ENCODE measurements around the gene LDHD. TPM values are rescaled to one million over a fixed set of nuclear protein-coding genes. Genes with fewer than 3 reads are reported as not detected.

The LDHD gene
- total RNA-seq, 1 donor from 2014 or later = 1.2 TPM

DNA sequence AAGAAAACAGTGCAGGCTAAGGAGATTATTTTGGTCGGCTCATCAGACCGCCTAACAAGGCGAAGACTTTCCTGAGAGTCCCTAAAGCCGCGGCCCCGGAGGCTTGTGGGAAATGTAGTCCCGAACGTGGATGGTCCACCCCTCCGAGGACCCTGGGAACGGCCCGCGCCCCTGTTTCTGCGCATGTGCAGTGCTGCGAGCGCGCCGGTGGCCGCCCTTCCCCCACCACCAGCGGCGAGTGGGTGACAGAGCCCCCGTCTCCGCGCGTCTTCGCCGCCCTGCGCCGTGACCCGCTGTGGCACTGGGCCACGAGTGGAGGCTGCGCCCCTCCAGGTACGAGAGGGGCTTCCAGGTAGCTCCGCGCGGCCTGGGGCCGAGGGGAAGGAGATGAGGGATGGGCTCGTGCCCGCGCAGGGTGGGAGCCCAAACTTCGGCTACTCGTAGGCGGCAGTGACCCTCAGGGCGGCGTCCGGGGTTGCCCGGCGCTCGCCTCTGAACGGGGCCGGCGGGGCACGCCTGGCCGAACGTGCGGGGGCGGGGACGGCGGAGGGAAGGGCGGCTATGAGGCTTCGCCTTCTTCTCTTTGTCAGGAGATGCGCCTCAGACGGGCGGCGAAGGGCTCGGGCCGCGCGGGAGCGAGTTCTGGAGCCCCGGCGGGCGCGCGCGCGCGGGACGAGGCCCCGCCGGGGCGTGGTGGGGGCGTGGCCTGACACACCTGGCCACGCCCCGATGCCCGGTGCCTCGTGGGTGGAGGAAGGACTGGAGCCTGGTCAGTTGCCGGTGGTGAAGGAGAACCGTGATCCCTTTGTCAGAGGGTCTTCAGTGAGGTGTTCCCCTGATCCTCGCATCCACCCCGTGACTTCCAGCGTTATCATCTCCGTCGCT lies 32.0 kb upstream of the LDHD start, which contains the start of gene ZFP1:
Gene ZFP1 (plus strand): TSS at position 214 of the 885 bp plus-strand sequence. CDS start 4,428 bp downstream, outside the sequence.
- no peak for TF ChIP-seq CTCF (IDR thresholded peaks at IDR 0.05)
- Mint-ChIP-seq H3K27ac (ENCODE audit: unreplicated experiment) (peak within 1 kb of the TSS; percentile 59), H3K36me3 (ENCODE audit: unreplicated experiment) (peaks cover 29% of the 10 kb centered on the region), H3K9me3 (ENCODE audit: unreplicated experiment) (peaks cover 23% of the 10 kb centered on the region), H3K4me3 (ENCODE audit: unreplicated experiment) (peak within 1 kb of the TSS; percentile 84), H3K4me1 (ENCODE audit: unreplicated experiment) (peaks cover 11% of the 10 kb centered on the region), H3K27me3 (ENCODE audit: unreplicated experiment) (no peaks in the 10 kb centered on the region)
- peak; percentile 98 for DNase-seq (ENCODE audit: extremely low spot score, unreplicated experiment)

DNA sequence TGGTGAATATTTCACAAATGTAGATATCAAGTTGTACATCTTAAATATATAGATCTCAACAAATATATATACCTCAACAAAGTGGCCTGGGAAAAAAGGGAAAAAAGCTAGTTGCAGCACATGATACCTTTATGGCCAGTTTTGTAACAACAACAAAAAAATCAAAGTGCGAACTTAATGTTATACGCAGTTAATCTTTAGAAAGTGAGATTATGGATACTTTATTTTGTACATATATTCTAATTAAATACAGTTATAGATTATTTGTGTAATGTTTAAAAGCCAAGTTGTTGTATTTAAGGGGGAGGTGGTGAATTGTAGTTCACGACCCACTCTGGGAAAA lies 31.4 kb upstream of the LDHD start:
- no peak for TF ChIP-seq CTCF (IDR thresholded peaks at IDR 0.05)
- Mint-ChIP-seq H3K27me3 (ENCODE audit: unreplicated experiment) (no peaks in the 10 kb centered on the region), H3K36me3 (ENCODE audit: unreplicated experiment) (peaks cover 26% of the 10 kb centered on the region), H3K4me1 (ENCODE audit: unreplicated experiment) (peaks cover 11% of the 10 kb centered on the region), H3K9me3 (ENCODE audit: unreplicated experiment) (peaks cover 21% of the 10 kb centered on the region), H3K27ac (ENCODE audit: unreplicated experiment) (no peak overlapping the region), H3K4me3 (ENCODE audit: unreplicated experiment) (peak overlapping the region; percentile 84)
- DNase-seq (ENCODE audit: extremely low spot score, unreplicated experiment) = no peak

DNA sequence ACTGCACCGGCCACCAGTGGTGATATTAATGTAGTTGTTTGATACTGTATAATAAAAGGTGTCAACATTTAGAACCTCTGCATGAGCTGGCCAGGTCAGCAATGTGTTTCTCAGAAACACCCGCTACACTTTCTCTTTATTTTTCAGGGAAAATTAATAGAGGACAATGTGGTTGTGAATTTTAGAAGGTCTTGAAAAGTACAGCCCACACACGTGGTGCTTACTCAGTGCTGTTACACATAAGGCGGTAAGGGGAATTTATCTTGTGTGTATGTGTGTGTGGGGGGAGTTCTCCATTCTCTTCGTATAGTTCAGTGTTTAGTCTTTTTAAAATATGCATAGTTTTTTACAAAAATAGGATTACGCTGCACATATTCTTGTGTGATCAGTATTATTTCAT lies 27.4 kb upstream of the LDHD start:
- TF ChIP-seq CTCF (IDR thresholded peaks at IDR 0.05) = no peak
- Mint-ChIP-seq H3K4me3 (ENCODE audit: unreplicated experiment) (no peak overlapping the region), H3K27ac (ENCODE audit: unreplicated experiment) (no peak overlapping the region), H3K27me3 (ENCODE audit: unreplicated experiment) (no peaks in the 10 kb centered on the region), H3K9me3 (ENCODE audit: unreplicated experiment) (no peaks in the 10 kb centered on the region), H3K4me1 (ENCODE audit: unreplicated experiment) (peaks cover under 1% of the 10 kb centered on the region), H3K36me3 (ENCODE audit: unreplicated experiment) (no peaks in the 10 kb centered on the region)
- DNase-seq (ENCODE audit: extremely low spot score, unreplicated experiment) = no peak

GRCh38 chr16:75139498-75139897 lies 22.9 kb upstream of the LDHD start:
- no peaks in the 10 kb centered on the region for H3K36me3 Mint-ChIP-seq (ENCODE audit: unreplicated experiment)
- H3K4me1 Mint-ChIP-seq (ENCODE audit: unreplicated experiment) = peaks cover 7% of the 10 kb centered on the region
- H3K9me3 Mint-ChIP-seq (ENCODE audit: unreplicated experiment) = no peaks in the 10 kb centered on the region
- no peak for DNase-seq (ENCODE audit: extremely low spot score, unreplicated experiment)
- H3K27me3 Mint-ChIP-seq (ENCODE audit: unreplicated experiment) = peaks cover 3% of the 10 kb centered on the region
- no peak overlapping the region for H3K27ac Mint-ChIP-seq (ENCODE audit: unreplicated experiment)
- no peak for TF ChIP-seq CTCF (IDR thresholded peaks at IDR 0.05)
- H3K4me3 Mint-ChIP-seq (ENCODE audit: unreplicated experiment) = no peak overlapping the region

GRCh38 chr16:75138636-75139035 lies 22.1 kb upstream of the LDHD start:
- Mint-ChIP-seq H3K4me3 (ENCODE audit: unreplicated experiment) (no peak overlapping the region), H3K36me3 (ENCODE audit: unreplicated experiment) (no peaks in the 10 kb centered on the region), H3K9me3 (ENCODE audit: unreplicated experiment) (no peaks in the 10 kb centered on the region), H3K27me3 (ENCODE audit: unreplicated experiment) (peaks cover 3% of the 10 kb centered on the region), H3K27ac (ENCODE audit: unreplicated experiment) (no peak overlapping the region), H3K4me1 (ENCODE audit: unreplicated experiment) (peaks cover 7% of the 10 kb centered on the region)
- no peak for DNase-seq (ENCODE audit: extremely low spot score, unreplicated experiment)
- no peak for TF ChIP-seq CTCF (IDR thresholded peaks at IDR 0.05)

Data from osteocyte (in vitro differentiated cells).